Neural progenitor cell (in vitro differentiated cells): ENCODE data around the gene PRDM11.

Experiments
- CTCF ChIP-seq: fragments of 200-600 bp; sonication (generic); IDR thresholded peaks from 2 replicates; pipeline ENCODE4 v1.5.1; 2017; ENCODE audit warnings: antibody characterized with exemption, mild to moderate bottlenecking
- EZH2 ChIP-seq: fragments of 200-600 bp; sonication (generic); IDR thresholded peaks from 2 replicates; pipeline ENCODE4 v1.6.1; 2017; ENCODE audit warnings: antibody characterized with exemption, mild to moderate bottlenecking, moderate library complexity
- EZH2phosphoT487 ChIP-seq: fragments of 200-600 bp; sonication (generic); IDR thresholded peaks from 2 replicates; pipeline ENCODE4 v1.6.1; 2017; ENCODE audit warnings: antibody characterized with exemption

- TF ChIP-seq CTCF (no peak), EZH2phosphoT487 (no peak), EZH2 (no peak)
Measured at GRCh38 chr11:45108070-45109064, 38.1 kb upstream of the PRDM11 start.
